SK-N-MC (cell line): ENCODE data around the gene ZSCAN9.

Source experiments
- EZH2 ChIP-seq: fragments of 200-600 bp; sonication (generic); IDR thresholded peaks from one replicate; pipeline ENCODE4 v1.6.1; 2017; ENCODE audit warnings: antibody characterized with exemption
- POLR2AphosphoS5 ChIP-seq: IDR thresholded peaks from 2 replicates; pipeline ENCODE4 v1.6.1; 2012; ENCODE audit warnings: mild to moderate bottlenecking, low read depth, low read length, borderline replicate concordance

DNA sequence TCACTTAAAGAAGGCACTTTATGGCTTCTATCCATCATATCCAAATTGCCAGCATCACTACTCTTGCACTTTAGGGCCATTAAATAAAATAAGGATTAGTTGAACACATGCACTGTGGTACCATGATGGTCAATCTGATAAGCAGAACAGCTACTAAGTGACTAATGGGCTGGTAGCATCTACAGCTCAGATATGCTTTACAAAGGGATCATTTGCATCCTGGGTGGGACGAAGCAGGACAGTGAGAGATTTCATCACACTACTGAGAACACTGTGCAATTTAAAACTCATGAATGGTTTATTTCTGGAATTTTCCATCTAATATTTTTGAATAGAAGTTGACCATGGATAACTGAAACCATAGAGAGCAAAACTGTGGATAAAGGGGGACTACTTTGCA is 25.1 kb upstream of the ZSCAN9 start:
- TF ChIP-seq POLR2AphosphoS5 (no peak), EZH2 (no peak)
